DND-41 (cell line): ENCODE results near the gene SMARCB1.

ENCODE experiments used
- ATAC-seq: fragments of 200-7000 bp; cut with Tn5 transposase; 3 replicates; pipeline ENCODE4 v1.9.1; 2021; ENCODE audit warnings: low read depth; ENCODE audit not compliant: insufficient read depth
- DNase-seq: peaks from one replicate; pipeline ENCODE4 v3.0.0-alpha.2; 2020
- H2AFZ ChIP-seq: 2 replicates; pipeline ENCODE4 v1.6.0; 2012; ENCODE audit warnings: low read depth, low read length
- H3K27ac ChIP-seq: 2 replicates; pipeline ENCODE4 v1.5.1; 2012; ENCODE audit warnings: low read length, inconsistent platforms
- H3K27me3 ChIP-seq: fragments of 200-600 bp; sonication (generic); 2 replicates; pipeline ENCODE4 v1.6.0; 2012; ENCODE audit warnings: low read length, mild to moderate bottlenecking, inconsistent platforms; ENCODE audit not compliant: insufficient read depth, poor library complexity
- H3K36me3 ChIP-seq: 2 replicates; pipeline ENCODE4 v1.5.1; 2012; ENCODE audit warnings: low read length, inconsistent platforms; ENCODE audit not compliant: insufficient read depth
- H3K4me1 ChIP-seq: 2 replicates; pipeline ENCODE4 v1.5.1; 2012; ENCODE audit warnings: mild to moderate bottlenecking, low read length; ENCODE audit not compliant: insufficient read depth
- H3K4me2 ChIP-seq: 2 replicates; pipeline ENCODE4 v1.6.0; 2012; ENCODE audit warnings: mild to moderate bottlenecking, moderate library complexity, low read length, inconsistent platforms; ENCODE audit not compliant: insufficient read depth
- H3K4me3 ChIP-seq, 2 experiments: fragments of 200-600 bp in 1 of 2; shearing (Covaris generic) in 1 of 2; 2 replicates each; pipeline ENCODE4 v1.5.1; 2012 to 2016; ENCODE audit warnings: inconsistent platforms in 2 of 2, low read length in 2 of 2, mild to moderate bottlenecking in 2 of 2, low read depth in 1 of 2, moderate library complexity in 1 of 2
- H3K79me2 ChIP-seq: 2 replicates; pipeline ENCODE4 v1.6.0; 2012; ENCODE audit warnings: low read length, inconsistent platforms; ENCODE audit not compliant: insufficient read depth
- H3K9ac ChIP-seq: 2 replicates; pipeline ENCODE4 v1.6.0; 2012; ENCODE audit warnings: low read depth, mild to moderate bottlenecking, inconsistent platforms, low read length, moderate library complexity
- H3K9me3 ChIP-seq: 2 replicates; pipeline ENCODE4 v1.5.1; 2012; ENCODE audit warnings: low read length, moderate library complexity, mild to moderate bottlenecking, inconsistent platforms; ENCODE audit not compliant: insufficient read depth, severe bottlenecking
- H4K20me1 ChIP-seq: 2 replicates; pipeline ENCODE4 v1.6.0; 2012; ENCODE audit warnings: low read length; ENCODE audit not compliant: insufficient read depth
- CTCF ChIP-seq: IDR thresholded peaks from 2 replicates; pipeline ENCODE4 v1.5.1; 2012; ENCODE audit warnings: borderline replicate concordance, low read length, moderate library complexity, mild to moderate bottlenecking; ENCODE audit not compliant: poor library complexity, severe bottlenecking; ENCODE audit errors: extremely low read depth
- EZH2 ChIP-seq: IDR thresholded peaks from 3 replicates; pipeline ENCODE4 v1.6.1; 2012; ENCODE audit warnings: borderline replicate concordance, low read depth, mild to moderate bottlenecking, moderate library complexity, low read length, inconsistent platforms; ENCODE audit not compliant: severe bottlenecking

SMARCB1 gene

DNA sequence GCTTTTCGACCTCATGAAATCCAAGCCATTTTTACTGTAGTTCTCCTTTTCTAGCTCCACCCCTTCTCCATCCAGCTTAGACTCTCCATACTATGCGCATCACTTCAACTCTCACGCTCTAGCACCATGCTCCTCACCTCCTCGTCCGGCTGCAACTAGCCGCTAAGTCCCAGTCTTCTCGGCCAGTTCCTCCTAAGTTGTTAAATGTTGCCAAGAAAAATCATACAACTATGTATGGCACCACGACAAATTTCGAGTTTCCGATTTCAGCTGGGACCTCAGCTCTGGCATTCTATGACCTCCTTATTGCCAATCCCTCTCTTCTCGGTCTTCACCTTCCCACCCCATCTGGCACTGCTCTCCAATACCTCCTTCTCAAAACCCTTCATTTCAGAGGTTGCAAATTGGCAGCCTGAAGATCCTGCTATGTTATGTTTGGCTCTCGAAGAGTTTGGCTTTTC, 36.9 kb upstream of the SMARCB1 start:
- Histone ChIP-seq H3K9ac (peak overlapping the region; percentile 88), H3K9me3 (no peaks in the 10 kb centered on the region), H3K4me1 (peaks cover 21% of the 10 kb centered on the region), H3K4me2 (peak overlapping the region; percentile 99), H3K36me3 (peaks cover 4% of the 10 kb centered on the region), H3K27ac (peak overlapping the region; percentile 61; the same call in 1 of the 2 replicates), H2AFZ (peak overlapping the region; percentile 80; the same call in 1 of the 2 replicates), H3K4me3 (peak overlapping the region; percentile 74 to 93; a peak in 3 of 4 replicates), H3K27me3 (no peaks in the 10 kb centered on the region), H4K20me1 (no peaks in the 10 kb centered on the region), H3K79me2 (peaks cover 15% of the 10 kb centered on the region)
- ATAC-seq = no peak
- TF ChIP-seq CTCF = no peak
- TF ChIP-seq EZH2 = no peak
- DNase-seq = no peak

DNA sequence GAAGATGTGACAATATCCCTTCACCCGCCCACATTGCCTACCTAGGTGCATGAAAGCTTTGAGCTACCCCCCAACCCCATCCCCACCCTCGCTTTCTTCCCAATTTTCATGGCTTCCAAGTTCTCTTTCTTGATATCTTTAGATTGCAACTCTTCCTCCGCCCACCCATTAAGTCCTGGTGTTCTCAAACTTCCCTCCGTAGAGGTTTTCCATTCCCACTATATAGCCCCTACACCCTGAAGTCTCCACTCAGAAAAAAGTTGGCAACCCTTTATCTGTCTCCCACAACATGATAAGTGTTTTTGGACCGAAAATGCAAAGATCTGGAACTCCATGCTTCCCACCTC, 36.4 kb upstream of the SMARCB1 start:
- no peaks in the 10 kb centered on the region for H3K9me3 ChIP-seq
- peak overlapping the region; percentile 80 for H2AFZ ChIP-seq
- peaks cover 21% of the 10 kb centered on the region for H3K4me1 ChIP-seq
- H3K4me2 ChIP-seq = peak overlapping the region; percentile 99
- H3K79me2 ChIP-seq = peaks cover 15% of the 10 kb centered on the region
- ATAC-seq (no peak), DNase-seq (no peak)
- peak overlapping the region; percentile 61 for H3K27ac ChIP-seq
- no peaks in the 10 kb centered on the region for H4K20me1 ChIP-seq
- TF ChIP-seq EZH2 (no peak), CTCF (no peak)
- no peaks in the 10 kb centered on the region for H3K27me3 ChIP-seq
- H3K9ac ChIP-seq = peak overlapping the region; percentile 88
- H3K36me3 ChIP-seq = no peaks in the 10 kb centered on the region
- peak overlapping the region; percentile 74 to 93 for H3K4me3 ChIP-seq

GRCh38 chr22:23750714-23751440, 35.9 kb upstream of the SMARCB1 start, which contains the start of gene ZNF70:
Gene ZNF70, minus strand, starts transcription at chr22:23751112. Its CDS starts 5,972 bp downstream, at chr22:23745140.
- peak within 1 kb of the TSS; percentile 88 for H3K9ac ChIP-seq
- H3K27me3 ChIP-seq = no peaks in the 10 kb centered on the region
- H4K20me1 ChIP-seq = no peaks in the 10 kb centered on the region
- peak within 1 kb of the TSS; percentile 83 for H3K27ac ChIP-seq
- H3K36me3 ChIP-seq = no peaks in the 10 kb centered on the region
- peak; percentile 99 for ATAC-seq
- peak within 1 kb of the TSS; percentile 99 for H3K4me2 ChIP-seq
- peaks cover 21% of the 10 kb centered on the region for H3K4me1 ChIP-seq
- TF ChIP-seq EZH2 (no peak), CTCF (peak; percentile 42)
- peak; percentile 84 for DNase-seq
- H3K4me3 ChIP-seq = peak within 1 kb of the TSS; percentile 74 to 93
- no peaks in the 10 kb centered on the region for H3K9me3 ChIP-seq
- H3K79me2 ChIP-seq = peaks cover 15% of the 10 kb centered on the region
- peak within 1 kb of the TSS; percentile 99 for H2AFZ ChIP-seq
